Fibroblast of skin of right biceps (primary cell): ENCODE results near the gene SRPK2.
A peak's percentile ranks its signal among the peaks of the same experiment; 100 is the strongest.

Experiments
- DNase-seq: peaks from one replicate; pipeline ENCODE4 v3.0.0-alpha.2; 2013

Gene SRPK2

DNA sequence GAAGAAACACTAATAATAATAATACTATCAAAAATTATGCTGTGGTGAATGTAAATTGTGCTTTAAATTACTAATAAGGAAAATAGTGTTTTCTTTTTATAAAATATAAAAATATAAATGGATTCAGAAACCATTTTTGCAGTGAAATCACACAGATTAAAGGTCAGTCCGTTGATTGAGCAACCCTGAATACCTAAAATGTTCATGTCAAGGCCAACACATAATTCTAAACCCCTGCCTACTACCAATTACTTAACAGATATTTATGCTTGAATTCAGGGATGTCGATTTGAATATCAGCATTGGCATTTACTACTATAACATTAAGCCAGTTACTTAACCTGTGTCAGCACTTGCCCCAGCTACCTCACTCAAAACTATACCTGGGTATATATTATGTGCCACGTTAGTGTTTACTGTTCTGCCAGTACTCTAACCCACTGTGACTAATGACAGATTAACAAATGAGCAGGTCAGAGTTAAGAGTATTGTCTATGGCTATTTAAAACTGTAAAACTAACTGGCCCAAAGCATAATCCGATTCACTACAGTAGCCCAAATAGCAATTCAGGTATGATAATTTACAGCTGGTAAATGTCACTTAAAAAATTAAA, 209.7 kb downstream of the SRPK2 start:
- DNase-seq = no peak

DNA sequence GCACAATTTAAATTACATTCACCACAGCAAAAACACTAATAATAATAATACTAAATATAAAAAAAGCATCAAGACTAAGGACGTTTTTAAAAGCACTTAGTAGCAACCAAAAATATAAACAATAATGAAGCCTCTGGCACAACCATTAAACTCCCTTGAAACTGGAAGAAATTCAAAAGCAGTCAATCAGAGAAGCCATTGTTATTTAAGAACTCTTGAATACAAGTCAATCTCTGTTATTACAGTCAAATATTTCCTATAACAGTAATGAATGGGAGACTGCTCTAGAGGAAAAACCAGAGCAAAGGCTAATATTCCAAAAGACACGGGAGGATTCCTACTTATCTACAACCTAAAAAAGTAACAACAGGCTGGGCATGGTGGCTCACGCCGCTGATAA, 210.5 kb downstream of the SRPK2 start:
- DNase-seq = no peak

DNA sequence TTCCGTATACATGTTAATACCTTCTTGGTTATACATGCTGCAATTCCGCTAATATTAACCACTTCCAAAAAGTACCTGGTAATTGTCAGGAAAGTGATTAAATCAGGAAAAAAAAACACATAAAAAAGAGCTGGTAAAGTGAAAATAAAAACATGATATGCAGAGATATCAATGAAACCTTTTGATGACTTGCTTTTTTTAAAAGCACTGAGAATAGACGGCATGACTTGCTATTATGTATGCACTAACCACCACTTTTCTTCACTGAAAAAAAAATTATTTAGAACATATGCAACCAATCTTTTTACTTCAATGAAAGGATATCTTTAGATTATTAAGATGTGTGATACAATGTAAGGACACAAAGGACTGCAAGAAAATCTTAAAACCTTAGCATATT, 211.7 kb downstream of the SRPK2 start:
- DNase-seq = no peak

DNA sequence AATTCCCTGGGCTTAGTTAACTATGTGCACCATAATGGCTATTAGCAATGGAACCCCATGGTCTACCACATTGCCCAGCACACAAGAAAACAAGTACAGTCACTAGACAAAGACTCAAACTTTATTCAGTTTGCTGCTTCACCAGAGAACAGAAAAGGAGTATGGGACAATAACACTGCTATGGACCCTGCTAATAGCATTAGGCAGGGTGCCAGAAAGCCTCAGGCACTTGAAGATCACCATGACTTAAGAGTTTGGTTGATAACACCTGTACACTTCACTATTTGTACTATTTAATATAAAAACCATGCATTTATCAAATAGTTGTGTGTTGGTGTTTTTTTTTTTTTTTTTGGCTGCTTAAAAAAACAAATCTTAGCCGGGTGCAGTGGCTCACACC, 215.1 kb downstream of the SRPK2 start:
- no peak for DNase-seq

DNA sequence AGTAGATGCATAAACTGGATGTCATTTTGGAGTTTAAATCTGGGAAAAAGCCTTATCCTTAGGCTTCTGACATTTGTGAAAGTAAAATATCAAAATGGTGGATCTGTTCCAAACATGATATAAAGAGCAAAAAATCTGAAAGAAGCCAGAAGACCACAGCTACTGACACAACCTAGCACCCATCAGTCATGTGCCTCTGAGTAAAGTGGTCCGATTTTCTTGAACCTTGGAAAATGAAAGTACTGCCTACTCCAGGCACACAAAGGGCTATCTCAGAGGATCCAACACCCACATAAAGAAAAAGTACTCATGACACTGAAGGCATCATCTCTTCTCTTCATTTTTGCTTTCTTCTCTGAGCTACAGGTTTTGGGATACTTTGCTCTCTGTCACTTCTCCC, 224.0 kb downstream of the SRPK2 start:
- DNase-seq = no peak

DNA sequence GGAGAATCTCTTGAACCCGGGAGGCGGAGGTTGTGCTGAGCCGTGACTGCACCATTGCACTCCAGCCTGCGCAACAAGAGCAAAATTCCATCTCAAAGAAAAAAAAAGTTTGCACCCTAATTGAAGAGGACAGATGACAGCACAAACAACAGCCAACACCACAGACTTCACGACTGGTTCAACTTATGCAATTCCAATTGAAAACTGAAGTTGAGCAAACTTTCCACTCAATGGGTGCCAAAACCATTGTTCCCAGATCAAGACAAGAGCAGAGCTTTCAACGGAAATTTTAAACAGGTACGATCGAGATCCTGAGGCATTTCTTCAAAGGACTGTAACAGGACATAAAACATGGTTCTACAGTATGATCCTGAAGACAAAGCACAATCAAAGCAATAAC, 225.0 kb downstream of the SRPK2 start:
- no peak for DNase-seq

DNA sequence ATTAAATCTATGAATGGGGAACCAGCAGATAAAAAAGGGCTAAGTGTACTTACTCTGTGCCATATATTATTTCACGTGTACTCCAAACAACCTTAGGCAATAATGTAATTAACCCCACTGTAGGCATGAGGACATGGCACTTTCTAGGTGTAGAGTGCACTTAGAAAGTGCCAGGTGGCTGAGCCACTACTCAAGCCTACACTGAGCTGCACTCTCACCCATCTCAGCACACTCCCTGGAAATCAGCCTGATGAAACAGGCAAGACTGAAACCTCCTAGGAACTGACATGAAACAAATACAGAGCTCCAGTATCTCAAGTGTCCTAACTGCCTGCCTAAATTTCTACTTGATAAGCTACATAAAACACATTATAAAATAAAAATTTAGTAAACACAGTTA, 227.4 kb downstream of the SRPK2 start:
- no peak for DNase-seq

DNA sequence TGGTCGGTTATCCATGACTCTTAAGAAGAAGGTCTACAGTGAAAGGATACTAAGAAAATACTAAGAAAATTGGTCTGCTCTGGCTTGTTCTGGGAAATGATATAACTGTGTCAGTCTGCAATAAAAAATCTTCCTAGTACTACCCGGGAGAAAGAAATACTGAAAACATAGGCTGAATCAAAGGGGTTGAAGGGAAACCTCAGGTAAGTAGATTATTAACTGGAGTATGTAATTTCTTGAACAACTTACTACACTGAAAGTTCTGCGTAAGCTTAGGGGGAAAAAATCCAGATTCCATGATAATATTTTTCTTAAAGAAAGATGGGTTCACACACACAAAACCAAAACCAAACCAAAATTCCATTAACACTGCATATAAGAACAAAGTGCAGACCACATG, 231.4 kb downstream of the SRPK2 start:
- DNase-seq = no peak

DNA sequence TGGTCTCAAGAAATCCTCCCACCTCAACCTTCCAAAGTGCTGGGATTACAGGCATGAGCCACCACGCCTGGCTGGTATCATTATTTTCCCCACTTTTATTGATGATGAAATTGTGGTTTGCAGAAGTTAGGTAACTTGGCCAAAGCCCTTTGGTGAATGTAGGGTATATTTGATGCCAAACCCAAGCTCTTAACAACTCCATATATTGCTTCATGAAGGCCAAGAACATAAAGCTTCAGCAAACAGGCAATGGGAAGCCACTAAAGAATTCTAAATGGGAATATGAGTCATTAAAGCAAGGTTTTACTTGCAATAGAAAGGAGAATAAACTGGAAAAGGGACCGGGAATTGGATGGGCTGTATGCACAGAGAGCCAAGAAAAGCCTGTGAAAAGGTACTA, 232.0 kb downstream of the SRPK2 start:
- DNase-seq = peak; percentile 10

DNA sequence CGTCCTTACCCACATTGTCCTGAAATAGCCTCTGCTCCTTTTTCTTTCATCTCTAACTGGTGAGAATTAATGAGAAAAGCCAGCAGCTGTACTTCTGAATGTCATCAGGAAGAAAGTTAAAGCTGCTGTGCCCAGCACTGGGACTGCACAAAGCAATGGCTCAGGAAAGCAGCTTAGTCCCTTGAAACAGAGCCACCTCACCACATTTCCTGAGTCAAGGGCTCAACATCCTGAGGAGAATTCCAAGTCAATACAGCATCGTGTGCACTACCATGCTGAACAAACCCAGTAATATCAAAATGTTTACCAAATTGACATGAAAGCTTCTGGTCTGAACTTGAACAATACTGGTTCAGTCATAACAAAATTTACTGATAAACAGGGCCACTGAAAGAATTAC, 234.6 kb downstream of the SRPK2 start:
- no peak for DNase-seq

DNA sequence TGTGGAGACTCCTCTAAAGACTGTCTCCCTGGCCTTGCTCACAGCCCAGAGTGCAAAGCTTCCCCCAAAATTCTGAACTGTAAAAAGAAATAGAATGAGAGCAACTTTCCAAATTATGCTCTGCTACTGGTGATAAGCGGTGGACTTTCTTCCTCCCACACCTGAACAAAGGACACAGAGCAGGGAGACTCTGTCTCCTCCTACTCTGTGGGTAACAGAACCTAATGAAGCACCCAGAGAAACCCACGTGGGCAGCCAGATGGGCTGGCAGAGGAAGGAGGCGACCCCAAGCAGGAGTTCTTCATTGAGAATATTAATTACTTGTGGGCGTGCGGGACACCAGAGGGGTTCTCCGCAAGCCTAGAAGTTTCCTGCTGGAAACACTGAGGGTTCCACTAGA, 235.2 kb downstream of the SRPK2 start:
- no peak for DNase-seq

DNA sequence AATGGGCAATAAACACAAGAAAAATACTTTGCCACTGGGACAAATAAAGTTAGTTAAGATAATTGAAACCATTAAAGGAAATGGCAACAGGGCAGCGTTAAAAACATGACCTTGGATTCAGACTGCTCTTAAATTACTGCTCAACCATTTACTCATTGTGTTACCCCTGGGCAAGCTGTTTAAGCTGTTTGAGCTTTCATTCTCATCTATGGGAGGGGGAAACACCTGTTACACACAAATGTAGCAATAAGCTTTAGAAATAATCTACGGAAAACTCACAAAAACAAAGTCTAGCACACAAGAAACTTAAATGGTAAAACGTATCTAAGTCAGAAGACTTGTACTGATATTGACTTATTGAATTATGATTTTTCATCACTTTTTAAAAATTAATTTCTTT, 237.6 kb downstream of the SRPK2 start:
- DNase-seq = no peak

DNA sequence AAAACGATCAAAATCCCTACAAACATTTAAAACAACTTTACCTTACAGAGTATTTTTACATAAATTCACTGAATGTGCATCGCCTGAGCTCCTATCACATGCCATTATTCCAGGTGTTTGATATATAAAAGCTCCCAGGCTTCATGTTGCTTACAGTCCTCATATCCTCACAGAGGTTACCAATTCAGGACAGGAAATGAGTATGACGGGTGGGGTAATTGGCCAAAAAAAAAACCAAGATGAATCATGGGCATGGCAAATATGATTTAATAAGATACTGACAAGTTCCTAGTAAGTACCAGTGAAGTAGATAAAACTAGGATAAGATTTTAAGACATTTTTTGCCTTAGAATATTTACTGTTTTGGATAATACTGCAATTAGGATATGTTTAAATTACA, 238.9 kb downstream of the SRPK2 start:
- DNase-seq = peak; percentile 56

DNA sequence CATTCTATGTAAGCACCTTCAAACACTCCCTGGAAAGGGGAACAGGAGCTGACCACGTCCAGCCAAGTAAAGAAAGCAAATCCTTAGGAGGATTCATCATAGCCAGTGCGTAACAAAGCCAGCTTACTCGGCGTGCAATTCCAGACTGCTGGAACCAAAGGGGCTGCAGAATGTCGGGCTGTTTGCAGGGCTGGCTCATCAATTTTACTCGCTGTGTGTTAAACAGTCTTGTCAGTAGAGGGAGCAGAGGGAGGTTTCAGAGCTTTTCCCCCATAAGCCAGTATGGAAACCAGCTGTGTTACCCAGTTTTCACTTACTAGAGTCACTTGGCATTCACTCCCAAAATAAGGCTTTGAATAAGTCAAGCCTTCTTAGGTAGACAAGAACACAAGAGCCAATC, 247.7 kb downstream of the SRPK2 start:
- DNase-seq = peak; percentile 52

DNA sequence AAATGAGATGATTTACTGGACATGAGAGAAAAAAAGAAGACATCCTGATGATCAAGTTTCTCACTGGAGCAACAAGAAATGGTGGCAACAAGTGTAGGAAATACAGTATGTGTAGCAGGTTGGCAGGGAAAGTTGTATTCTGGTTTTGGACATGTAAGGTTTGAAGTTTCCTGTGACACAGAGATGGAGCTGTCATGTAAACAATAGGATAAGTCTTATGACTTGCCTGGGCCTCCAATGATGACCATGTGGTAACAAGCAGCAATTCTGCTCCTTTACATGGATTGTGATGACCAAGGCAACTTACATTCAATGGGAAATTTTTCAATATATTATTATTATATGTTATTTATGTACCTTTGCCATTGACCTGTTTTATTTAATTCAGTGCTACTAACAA, 249.3 kb downstream of the SRPK2 start:
- DNase-seq = no peak

DNA sequence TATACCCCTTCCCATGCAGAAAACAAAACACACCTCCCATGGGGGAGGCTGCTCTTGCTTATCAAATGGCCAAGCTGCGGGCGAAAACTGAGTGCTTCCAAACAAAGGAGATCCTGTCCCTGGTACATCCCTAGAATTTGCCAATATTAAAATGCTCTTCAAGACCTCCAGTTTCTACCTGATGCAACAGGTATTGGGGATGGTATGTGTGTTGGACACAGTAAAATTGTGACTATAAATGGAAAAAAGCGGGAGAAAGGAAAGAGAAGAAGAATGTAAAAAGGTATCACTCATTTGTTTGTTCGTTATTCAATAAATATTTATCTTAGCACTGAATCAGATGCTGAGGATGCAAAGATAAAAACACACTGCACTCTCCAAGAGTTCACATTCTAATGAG, 250.8 kb downstream of the SRPK2 start:
- DNase-seq = no peak

DNA sequence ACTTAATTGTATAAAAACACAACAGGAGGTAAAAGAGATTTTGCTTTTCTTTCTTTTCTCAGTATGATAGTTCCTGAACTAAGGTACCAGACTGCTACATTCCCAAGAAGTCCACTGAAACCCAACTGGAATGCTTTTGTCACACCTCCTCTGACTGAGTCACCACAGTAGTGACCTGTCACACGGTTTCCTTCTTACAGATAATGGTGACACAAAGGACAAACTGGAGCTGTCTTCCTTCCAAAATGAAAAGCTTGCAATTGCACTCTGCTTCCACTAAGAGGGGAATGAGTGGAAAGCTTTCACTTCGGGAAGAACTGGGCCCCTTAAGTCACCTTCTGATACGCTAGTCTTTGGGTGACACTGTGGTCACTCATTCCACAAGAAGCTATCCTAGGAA, 252.5 kb downstream of the SRPK2 start:
- peak; percentile 29 for DNase-seq

DNA sequence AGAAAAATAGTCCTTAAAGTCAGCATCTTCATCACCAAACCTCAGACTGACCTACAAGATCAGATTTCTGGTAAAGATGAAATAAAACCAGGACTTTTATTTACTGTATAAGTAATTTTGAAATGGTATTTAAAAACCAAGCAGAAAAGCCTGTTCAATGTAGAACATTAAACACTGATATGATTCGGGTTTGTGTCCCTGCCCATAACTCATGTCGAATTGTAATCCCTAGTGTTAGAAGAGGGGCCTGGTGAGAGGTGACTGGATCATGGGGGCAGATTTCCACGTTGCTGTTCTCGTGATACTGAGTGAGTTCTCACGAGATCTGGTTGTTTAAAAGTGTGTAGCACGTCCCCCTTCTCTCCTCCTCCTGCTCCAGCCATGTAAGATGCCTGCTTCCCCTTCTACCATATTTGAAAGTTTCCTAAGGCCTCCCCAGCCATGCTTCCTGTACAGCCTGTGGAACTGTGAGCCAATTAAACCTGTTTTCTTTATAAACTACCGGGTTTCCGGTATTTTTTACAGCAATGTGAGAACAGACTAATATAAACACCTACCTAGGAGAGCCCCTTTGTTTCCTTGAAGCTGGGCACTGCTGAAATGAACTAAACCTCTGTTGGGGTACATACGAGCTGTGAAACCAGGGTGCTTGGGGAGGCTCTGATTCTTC, 254.6 kb downstream of the SRPK2 start:
- DNase-seq = no peak

DNA sequence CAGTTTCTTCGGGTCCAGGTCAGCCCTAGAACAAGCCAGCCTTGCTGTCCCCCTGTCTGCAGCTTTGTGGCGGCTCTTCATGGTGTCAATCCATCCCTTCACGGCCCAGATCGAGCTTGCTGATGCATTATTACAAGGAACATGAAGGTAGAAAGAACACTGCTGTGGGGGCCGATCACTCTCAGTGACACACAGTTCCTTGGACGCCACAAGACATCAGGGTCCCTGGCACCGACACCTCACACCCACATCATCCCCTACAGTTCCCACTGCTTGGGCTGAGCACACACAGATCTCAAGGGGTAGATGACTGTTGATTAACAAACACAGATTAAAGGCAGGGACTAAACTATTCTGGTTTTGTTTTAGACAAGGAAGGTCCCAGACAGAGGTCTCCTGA, 255.4 kb downstream of the SRPK2 start:
- no peak for DNase-seq

DNA sequence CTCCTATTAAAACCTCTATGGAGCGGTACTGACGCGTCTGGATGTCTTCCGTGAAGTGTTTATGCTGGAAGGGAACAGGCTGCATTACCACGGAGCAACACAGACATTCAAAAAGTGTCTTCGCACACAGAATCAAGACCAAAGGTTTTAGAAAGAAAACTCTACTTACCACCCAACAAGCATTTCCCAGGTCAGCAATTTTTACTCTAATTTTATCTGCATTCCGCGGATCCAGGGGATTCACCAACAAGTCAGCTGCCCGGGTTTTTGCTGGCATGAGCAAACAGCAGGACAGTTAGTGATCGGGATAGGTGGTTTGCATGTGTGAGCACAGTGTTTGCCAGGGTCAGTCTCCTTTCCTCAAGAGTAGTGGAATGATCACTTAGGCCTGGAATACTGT, 255.9 kb downstream of the SRPK2 start:
- DNase-seq = no peak

DNA sequence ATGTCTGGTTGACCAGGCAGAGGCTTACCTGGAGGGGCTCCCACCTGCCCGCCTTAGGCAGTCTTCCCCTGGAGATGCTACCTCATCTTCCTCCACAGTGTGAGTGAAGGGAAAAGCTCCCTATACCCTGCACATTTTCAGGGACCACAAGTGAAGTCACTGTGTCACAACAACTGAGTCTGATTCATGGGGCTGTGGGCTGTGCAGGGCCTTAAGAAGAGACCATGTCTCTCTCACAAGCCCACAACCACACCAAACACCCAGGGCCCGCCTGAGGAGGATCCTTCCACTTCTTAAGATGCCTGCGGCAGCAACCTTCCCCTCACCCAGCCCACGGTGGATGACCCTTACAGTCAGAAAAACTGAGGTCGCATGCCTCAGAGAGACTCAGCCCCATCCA, 256.4 kb downstream of the SRPK2 start:
- DNase-seq = no peak

DNA sequence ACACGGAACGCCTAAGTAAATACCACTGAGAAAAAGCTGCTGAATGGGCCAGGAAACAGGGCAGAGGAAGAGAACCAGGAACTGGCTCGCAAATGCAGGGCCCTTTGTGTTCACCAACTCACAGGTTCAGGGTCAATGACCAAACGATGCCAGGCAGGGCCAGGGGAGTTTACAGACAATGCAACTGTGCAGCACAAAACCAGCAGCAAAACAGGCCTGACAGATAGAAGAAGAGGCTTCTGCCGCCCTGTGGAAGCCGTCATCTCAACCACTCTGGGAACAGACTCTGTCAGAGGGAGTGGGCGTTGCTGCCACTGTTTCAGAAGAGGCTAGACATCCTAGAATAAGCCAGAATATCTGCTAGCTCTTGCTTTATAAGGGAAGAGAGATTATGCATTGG, 256.8 kb downstream of the SRPK2 start:
- no peak for DNase-seq

DNA sequence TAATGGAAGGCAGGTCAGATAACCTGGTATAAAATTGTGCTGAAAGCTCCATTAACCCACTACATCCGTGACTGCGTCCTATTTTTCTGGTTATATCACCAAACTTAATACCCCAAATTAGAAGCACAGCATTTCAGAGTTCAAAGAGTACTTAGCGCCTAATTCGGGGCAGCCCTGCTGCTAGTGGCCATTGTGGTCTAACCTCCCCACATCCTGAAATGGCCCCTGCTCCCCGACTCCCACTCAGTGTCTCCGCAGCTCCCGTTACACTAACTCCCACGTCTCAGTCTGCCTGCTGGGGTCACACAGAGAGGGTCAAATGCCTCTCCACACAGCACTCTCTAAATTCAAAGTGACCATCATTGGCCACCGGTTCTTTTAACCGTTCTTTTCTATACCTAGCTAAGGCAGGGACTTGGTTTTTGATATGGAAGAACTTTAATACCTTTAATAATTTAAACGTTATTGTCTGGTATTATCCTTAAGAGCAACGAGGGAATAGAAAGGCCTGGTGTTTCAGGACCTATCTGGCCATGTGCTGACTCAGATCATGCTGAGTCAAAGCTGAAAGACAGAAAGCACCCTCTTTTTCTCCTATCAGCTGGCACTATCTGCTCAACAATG, 257.6 kb downstream of the SRPK2 start:
- no peak for DNase-seq

DNA sequence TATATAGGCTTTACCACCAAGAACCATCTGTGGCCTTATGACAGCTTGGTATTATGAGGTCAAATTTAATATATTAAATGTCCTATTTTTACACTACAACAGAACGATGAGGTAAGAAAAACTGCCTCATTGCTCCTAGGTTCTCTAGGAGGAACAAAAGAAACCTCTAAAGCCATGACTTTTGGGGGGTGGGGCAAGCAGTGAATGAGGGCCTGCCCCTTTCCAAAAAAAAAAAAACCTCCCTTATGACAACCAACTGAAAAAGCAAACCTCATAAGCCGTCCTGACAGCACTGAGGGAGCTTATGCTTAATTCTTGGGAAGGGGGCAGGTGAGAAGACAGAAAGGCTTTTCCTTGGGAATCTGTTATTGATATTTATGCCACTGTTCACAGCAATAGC, 258.1 kb downstream of the SRPK2 start:
- DNase-seq = no peak

DNA sequence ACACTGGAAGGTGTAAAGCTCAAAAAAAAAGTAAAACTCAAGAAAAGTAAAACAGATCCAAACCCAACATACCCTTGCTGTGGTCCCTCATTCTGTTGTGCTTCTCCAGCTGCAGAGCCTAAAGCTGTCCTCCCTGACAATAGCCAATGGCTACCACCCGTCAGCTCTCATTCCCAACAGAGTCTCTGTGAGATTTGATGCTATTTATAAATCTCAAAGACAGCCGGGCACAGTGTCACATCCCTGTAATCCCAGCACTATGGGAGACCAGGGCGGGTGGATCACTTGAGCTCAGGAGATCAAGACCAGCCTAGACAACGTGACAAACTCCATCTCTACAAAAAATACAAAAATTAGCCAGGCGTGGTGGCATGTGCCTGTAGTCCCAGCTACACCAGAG, 258.7 kb downstream of the SRPK2 start:
- no peak for DNase-seq
